Measurements from ENCODE around the gene SIPA1L2.

SIPA1L2 gene

GRCh38 chr1:232657426-232658005 lies 27.6 kb upstream of the SIPA1L2 start:
- Mint-ChIP-seq H3K9me3 (no peaks in the 10 kb centered on the region), H3K36me3 (ENCODE audit: low read depth) (no peaks in the 10 kb centered on the region), H3K4me1 (ENCODE audit: low read depth) (no peaks in the 10 kb centered on the region), H3K4me3 (no peak overlapping the region), H3K27me3 (peaks cover 26% of the 10 kb centered on the region), H3K27ac (no peak overlapping the region)

GRCh38 chr1:232655746-232656085 lies 25.8 kb upstream of the SIPA1L2 start:
- Mint-ChIP-seq H3K4me1 (ENCODE audit: low read depth) (no peaks in the 10 kb centered on the region), H3K27me3 (peaks cover 24% of the 10 kb centered on the region), H3K36me3 (ENCODE audit: low read depth) (no peaks in the 10 kb centered on the region), H3K4me3 (no peak overlapping the region), H3K9me3 (no peaks in the 10 kb centered on the region), H3K27ac (no peak overlapping the region)

- no peaks in the 10 kb centered on the region for H3K9me3 Mint-ChIP-seq
- no peaks in the 10 kb centered on the region for H3K36me3 Mint-ChIP-seq (ENCODE audit: low read depth)
- H3K27ac Mint-ChIP-seq = no peak overlapping the region
- H3K4me3 Mint-ChIP-seq = no peak overlapping the region
- H3K27me3 Mint-ChIP-seq = peaks cover 19% of the 10 kb centered on the region
- H3K4me1 Mint-ChIP-seq (ENCODE audit: low read depth) = no peaks in the 10 kb centered on the region
These were observed 25.3 kb upstream of the SIPA1L2 start for GRCh38 chr1:232655028-232655745.

GRCh38 chr1:232653789-232654188 lies 23.9 kb upstream of the SIPA1L2 start:
- Mint-ChIP-seq H3K27ac (no peak overlapping the region), H3K4me3 (no peak overlapping the region), H3K9me3 (no peaks in the 10 kb centered on the region), H3K36me3 (ENCODE audit: low read depth) (no peaks in the 10 kb centered on the region), H3K4me1 (ENCODE audit: low read depth) (no peaks in the 10 kb centered on the region), H3K27me3 (peaks cover 13% of the 10 kb centered on the region)

GRCh38 chr1:232650845-232651244 lies 20.9 kb upstream of the SIPA1L2 start:
- H3K4me3 Mint-ChIP-seq = no peak overlapping the region
- no peaks in the 10 kb centered on the region for H3K4me1 Mint-ChIP-seq (ENCODE audit: low read depth)
- H3K27ac Mint-ChIP-seq = no peak overlapping the region
- no peaks in the 10 kb centered on the region for H3K36me3 Mint-ChIP-seq (ENCODE audit: low read depth)
- peaks cover 5% of the 10 kb centered on the region for H3K27me3 Mint-ChIP-seq
- H3K9me3 Mint-ChIP-seq = no peaks in the 10 kb centered on the region

GRCh38 chr1:232650418-232650817 lies 20.5 kb upstream of the SIPA1L2 start:
- Mint-ChIP-seq H3K9me3 (no peaks in the 10 kb centered on the region), H3K36me3 (ENCODE audit: low read depth) (no peaks in the 10 kb centered on the region), H3K4me1 (ENCODE audit: low read depth) (no peaks in the 10 kb centered on the region), H3K27ac (no peak overlapping the region), H3K4me3 (no peak overlapping the region), H3K27me3 (peaks cover 3% of the 10 kb centered on the region)

- Mint-ChIP-seq H3K27ac (no peak overlapping the region), H3K4me1 (ENCODE audit: low read depth) (no peaks in the 10 kb centered on the region), H3K27me3 (no peaks in the 10 kb centered on the region), H3K4me3 (no peak overlapping the region), H3K9me3 (no peaks in the 10 kb centered on the region), H3K36me3 (ENCODE audit: low read depth) (no peaks in the 10 kb centered on the region)
These were observed 18.4 kb upstream of the SIPA1L2 start for GRCh38 chr1:232648316-232648715.

- H3K27ac Mint-ChIP-seq = no peak overlapping the region
- H3K36me3 Mint-ChIP-seq (ENCODE audit: low read depth) = no peaks in the 10 kb centered on the region
- no peak overlapping the region for H3K4me3 Mint-ChIP-seq
- no peaks in the 10 kb centered on the region for H3K4me1 Mint-ChIP-seq (ENCODE audit: low read depth)
- no peaks in the 10 kb centered on the region for H3K27me3 Mint-ChIP-seq
- H3K9me3 Mint-ChIP-seq = no peaks in the 10 kb centered on the region
These were observed 14.3 kb upstream of the SIPA1L2 start for GRCh38 chr1:232644209-232644608.

- no peak overlapping the region for H3K4me3 Mint-ChIP-seq
- no peaks in the 10 kb centered on the region for H3K9me3 Mint-ChIP-seq
- no peaks in the 10 kb centered on the region for H3K4me1 Mint-ChIP-seq (ENCODE audit: low read depth)
- no peaks in the 10 kb centered on the region for H3K27me3 Mint-ChIP-seq
- H3K27ac Mint-ChIP-seq = no peak overlapping the region
- no peaks in the 10 kb centered on the region for H3K36me3 Mint-ChIP-seq (ENCODE audit: low read depth)
These were observed 13.3 kb upstream of the SIPA1L2 start for GRCh38 chr1:232643251-232643650.

- H3K36me3 Mint-ChIP-seq (ENCODE audit: low read depth) = no peaks in the 10 kb centered on the region
- no peaks in the 10 kb centered on the region for H3K4me1 Mint-ChIP-seq (ENCODE audit: low read depth)
- no peaks in the 10 kb centered on the region for H3K9me3 Mint-ChIP-seq
- H3K27me3 Mint-ChIP-seq = no peaks in the 10 kb centered on the region
- H3K4me3 Mint-ChIP-seq = no peak overlapping the region
- H3K27ac Mint-ChIP-seq = no peak overlapping the region
These were observed 11.6 kb upstream of the SIPA1L2 start for GRCh38 chr1:232641507-232641906.

GRCh38 chr1:232636799-232637198 lies 6.9 kb upstream of the SIPA1L2 start:
- peaks cover 12% of the 10 kb centered on the region for H3K27me3 Mint-ChIP-seq

GRCh38 chr1:232635778-232636356 lies 5.9 kb upstream of the SIPA1L2 start:
- Mint-ChIP-seq H3K36me3 (ENCODE audit: low read depth) (no peaks in the 10 kb centered on the region), H3K27ac (no peak overlapping the region), H3K27me3 (peaks cover 15% of the 10 kb centered on the region), H3K4me3 (no peak overlapping the region), H3K4me1 (ENCODE audit: low read depth) (peaks cover 8% of the 10 kb centered on the region), H3K9me3 (no peaks in the 10 kb centered on the region)

More at GRCh38 chr1:232636799-232637198, 6.9 kb upstream of the SIPA1L2 start:
- Mint-ChIP-seq H3K4me1 (ENCODE audit: low read depth) (no peaks in the 10 kb centered on the region), H3K9me3 (no peaks in the 10 kb centered on the region), H3K27ac (no peak overlapping the region), H3K4me3 (no peak overlapping the region), H3K36me3 (ENCODE audit: low read depth) (no peaks in the 10 kb centered on the region)

- Mint-ChIP-seq H3K4me1 (ENCODE audit: low read depth) (peaks cover 12% of the 10 kb centered on the region), H3K27ac (no peak overlapping the region), H3K9me3 (no peaks in the 10 kb centered on the region), H3K36me3 (ENCODE audit: low read depth) (no peaks in the 10 kb centered on the region), H3K4me3 (no peak overlapping the region), H3K27me3 (peaks cover 15% of the 10 kb centered on the region)
These were observed 5.3 kb upstream of the SIPA1L2 start for GRCh38 chr1:232635279-232635678.

- Mint-ChIP-seq H3K27me3 (peaks cover 19% of the 10 kb centered on the region), H3K9me3 (no peaks in the 10 kb centered on the region), H3K27ac (no peak overlapping the region), H3K36me3 (ENCODE audit: low read depth) (no peaks in the 10 kb centered on the region), H3K4me3 (no peak overlapping the region), H3K4me1 (ENCODE audit: low read depth) (peaks cover 14% of the 10 kb centered on the region)
These were observed 4.2 kb upstream of the SIPA1L2 start for GRCh38 chr1:232634096-232634495.

GRCh38 chr1:232630894-232631195 lies 912 bp upstream of the SIPA1L2 start:
- no peaks in the 10 kb centered on the region for H3K36me3 Mint-ChIP-seq (ENCODE audit: low read depth)
- peaks cover 36% of the 10 kb centered on the region for H3K27me3 Mint-ChIP-seq
- H3K4me3 Mint-ChIP-seq = peak overlapping the region; percentile 82
- H3K27ac Mint-ChIP-seq = peak overlapping the region; percentile 49
- no peaks in the 10 kb centered on the region for H3K9me3 Mint-ChIP-seq
- peaks cover 32% of the 10 kb centered on the region for H3K4me1 Mint-ChIP-seq (ENCODE audit: low read depth)

Measured in stimulated activated naive CD8-positive, alpha-beta T cell treated with anti-CD3 and anti-CD28 coated beads, Interleukin-15, Interleukin-2, amounts not matched to agents 100 ng/mL and 50 ng/mL, for 24 hours (primary cell).